Ishikawa (cell line): ENCODE data around the gene ZNF460.

ENCODE experiments used
- CEBPB ChIP-seq: IDR thresholded peaks from 2 replicates; pipeline ENCODE4 v1.6.1; 2012
- CREB1 ChIP-seq: IDR thresholded peaks from 2 replicates; pipeline ENCODE4 v1.6.1; 2012; ENCODE audit warnings: low read depth
- EGR1 ChIP-seq: IDR thresholded peaks from 2 replicates; pipeline ENCODE4 v1.6.1; 2012
- EP300 ChIP-seq: IDR thresholded peaks from 2 replicates; pipeline ENCODE4 v1.6.1; 2012; ENCODE audit warnings: borderline replicate concordance
- FOXM1 ChIP-seq: IDR thresholded peaks from 2 replicates; pipeline ENCODE4 v1.6.1; 2012; ENCODE audit warnings: low read depth, borderline replicate concordance
- MAX ChIP-seq: IDR thresholded peaks from 2 replicates; pipeline ENCODE4 v1.6.1; 2012
- NFIC ChIP-seq: IDR thresholded peaks from 2 replicates; pipeline ENCODE4 v1.6.1; 2012
- RAD21 ChIP-seq: IDR thresholded peaks from 2 replicates; pipeline ENCODE4 v1.6.1; 2012; ENCODE audit warnings: low read depth
- REST ChIP-seq: IDR thresholded peaks from 2 replicates; pipeline ENCODE4 v1.6.1; 2012; ENCODE audit warnings: low read depth, mild to moderate bottlenecking
- TAF1 ChIP-seq: IDR thresholded peaks from 2 replicates; pipeline ENCODE4 v1.6.1; 2012; ENCODE audit warnings: low read depth, mild to moderate bottlenecking
- TCF12 ChIP-seq: IDR thresholded peaks from 2 replicates; pipeline ENCODE4 v1.6.1; 2012; ENCODE audit warnings: low read depth
- TEAD4 ChIP-seq: IDR thresholded peaks from 2 replicates; pipeline ENCODE4 v1.6.1; 2012
- USF1 ChIP-seq: IDR thresholded peaks from 2 replicates; pipeline ENCODE4 v1.6.1; 2012
- YY1 ChIP-seq: IDR thresholded peaks from 2 replicates; pipeline ENCODE4 v1.6.1; 2012; ENCODE audit warnings: low read depth
- ZBTB7A ChIP-seq: IDR thresholded peaks from 2 replicates; pipeline ENCODE4 v1.6.1; 2012; ENCODE audit warnings: low read depth

The ZNF460 gene

GRCh38 chr19:57280165-57280961, at the start of gene ZNF460:
ZNF460 (plus strand) TSS chr19:57280485; CDS start chr19:57280807, 322 bp downstream.
- TF ChIP-seq CREB1 (peak; percentile 82), TCF12 (no peak; the same call in none of the 2 replicates), MAX (peak; percentile 38; the same call in 1 of the 2 replicates), CEBPB (no peak), TAF1 (peak; percentile 65), YY1 (peak; percentile 53; the same call in 1 of the 2 replicates), USF1 (no peak; the same call in 1 of the 2 replicates), NFIC (no peak)

- TF ChIP-seq REST, result no peak
These were observed 48.6 kb upstream of the ZNF460 start for GRCh38 chr19:57231686-57232085.

GRCh38 chr19:57233207-57233606, 47.1 kb upstream of the ZNF460 start:
- TF ChIP-seq EP300 (no peak), FOXM1 (no peak), CREB1 (no peak), MAX (no peak), NFIC (no peak), USF1 (no peak), CEBPB (no peak), REST (no peak), RAD21 (no peak), EGR1 (no peak), TEAD4 (no peak), TCF12 (no peak), YY1 (no peak)

- no peak for TF ChIP-seq FOXM1
- no peak for TF ChIP-seq EGR1
- TF ChIP-seq CEBPB, result no peak
- TF ChIP-seq TAF1, result no peak
- no peak for TF ChIP-seq EP300
- no peak for TF ChIP-seq TCF12
- TF ChIP-seq ZBTB7A, result no peak
- no peak for TF ChIP-seq CREB1
- no peak for TF ChIP-seq REST
- no peak for TF ChIP-seq USF1
- TF ChIP-seq TEAD4, result no peak
- no peak for TF ChIP-seq YY1
- no peak for TF ChIP-seq MAX
- TF ChIP-seq RAD21, result no peak
- TF ChIP-seq NFIC, result no peak
These were observed 40.3 kb upstream of the ZNF460 start for GRCh38 chr19:57239982-57240310.
